ENCODE data around the gene DGKD.

DGKD gene

GRCh38 chr2:233437439-233437955 lies 83.2 kb downstream of the DGKD start:
- Mint-ChIP-seq H3K36me3 (ENCODE audit: low read depth) (peaks cover 39% of the 10 kb centered on the region), H3K4me1 (peaks cover 7% of the 10 kb centered on the region), H3K27me3 (no peaks in the 10 kb centered on the region), H3K4me3 (no peak overlapping the region), H3K9me3 (no peaks in the 10 kb centered on the region), H3K27ac (peak overlapping the region; percentile 52)
- ATAC-seq (no peak), DNase-seq (no peak)

- Mint-ChIP-seq H3K4me3 (no peak overlapping the region), H3K4me1 (peaks cover 13% of the 10 kb centered on the region), H3K27ac (no peak overlapping the region), H3K36me3 (ENCODE audit: low read depth) (peaks cover 40% of the 10 kb centered on the region), H3K27me3 (no peaks in the 10 kb centered on the region), H3K9me3 (no peaks in the 10 kb centered on the region)
- ATAC-seq: no peak
- no peak for DNase-seq
Measured at GRCh38 chr2:233438573-233439147, 84.4 kb downstream of the DGKD start.

GRCh38 chr2:233439191-233439590 lies 84.9 kb downstream of the DGKD start:
- DNase-seq (no peak), ATAC-seq (no peak)
- H3K27me3 Mint-ChIP-seq: no peaks in the 10 kb centered on the region
- peaks cover 42% of the 10 kb centered on the region for H3K36me3 Mint-ChIP-seq (ENCODE audit: low read depth)
- peaks cover 13% of the 10 kb centered on the region for H3K4me1 Mint-ChIP-seq
- H3K27ac Mint-ChIP-seq: no peak overlapping the region
- no peak overlapping the region for H3K4me3 Mint-ChIP-seq
- H3K9me3 Mint-ChIP-seq: no peaks in the 10 kb centered on the region

- ATAC-seq (no peak), DNase-seq (no peak)
- Mint-ChIP-seq H3K27ac (peak overlapping the region; percentile 5), H3K4me1 (peaks cover 10% of the 10 kb centered on the region), H3K36me3 (ENCODE audit: low read depth) (peaks cover 42% of the 10 kb centered on the region), H3K9me3 (no peaks in the 10 kb centered on the region), H3K4me3 (no peak overlapping the region), H3K27me3 (no peaks in the 10 kb centered on the region)
Measured at GRCh38 chr2:233440314-233440713, 86.0 kb downstream of the DGKD start.

- Mint-ChIP-seq H3K36me3 (ENCODE audit: low read depth) (peaks cover 40% of the 10 kb centered on the region), H3K4me1 (peaks cover 10% of the 10 kb centered on the region), H3K27me3 (no peaks in the 10 kb centered on the region), H3K4me3 (no peak overlapping the region), H3K9me3 (no peaks in the 10 kb centered on the region), H3K27ac (peak overlapping the region; percentile 5)
- DNase-seq (no peak), ATAC-seq (no peak)
Measured at GRCh38 chr2:233440714-233441113, 86.4 kb downstream of the DGKD start.

- peaks cover 41% of the 10 kb centered on the region for H3K36me3 Mint-ChIP-seq (ENCODE audit: low read depth)
- H3K27me3 Mint-ChIP-seq: no peaks in the 10 kb centered on the region
- ATAC-seq (no peak), DNase-seq (no peak)
- H3K4me3 Mint-ChIP-seq: no peak overlapping the region
- H3K9me3 Mint-ChIP-seq: no peaks in the 10 kb centered on the region
- H3K4me1 Mint-ChIP-seq: peaks cover 10% of the 10 kb centered on the region
- H3K27ac Mint-ChIP-seq: peak overlapping the region; percentile 5
Measured at GRCh38 chr2:233441161-233442027, 87.1 kb downstream of the DGKD start.

GRCh38 chr2:233442028-233442310 lies 87.7 kb downstream of the DGKD start:
- ATAC-seq (no peak), DNase-seq (no peak)
- H3K27ac Mint-ChIP-seq: no peak overlapping the region
- H3K36me3 Mint-ChIP-seq (ENCODE audit: low read depth): peaks cover 38% of the 10 kb centered on the region
- no peaks in the 10 kb centered on the region for H3K9me3 Mint-ChIP-seq
- H3K27me3 Mint-ChIP-seq: no peaks in the 10 kb centered on the region
- H3K4me1 Mint-ChIP-seq: peaks cover 10% of the 10 kb centered on the region
- H3K4me3 Mint-ChIP-seq: no peak overlapping the region

GRCh38 chr2:233443511-233444183 lies 89.4 kb downstream of the DGKD start:
- Mint-ChIP-seq H3K27ac (no peak overlapping the region), H3K27me3 (no peaks in the 10 kb centered on the region), H3K4me3 (no peak overlapping the region), H3K9me3 (no peaks in the 10 kb centered on the region), H3K36me3 (ENCODE audit: low read depth) (peaks cover 38% of the 10 kb centered on the region), H3K4me1 (peaks cover 10% of the 10 kb centered on the region)
- ATAC-seq: peak; percentile 77
- DNase-seq: peak; percentile 83

- Mint-ChIP-seq H3K9me3 (no peaks in the 10 kb centered on the region), H3K4me1 (peaks cover 10% of the 10 kb centered on the region), H3K27me3 (no peaks in the 10 kb centered on the region), H3K4me3 (no peak overlapping the region), H3K36me3 (ENCODE audit: low read depth) (peaks cover 44% of the 10 kb centered on the region), H3K27ac (no peak overlapping the region)
- no peak for ATAC-seq
- no peak for DNase-seq
Measured at GRCh38 chr2:233444501-233444900, 90.2 kb downstream of the DGKD start.

GRCh38 chr2:233445152-233445830 lies 91.0 kb downstream of the DGKD start:
- Mint-ChIP-seq H3K27ac (no peak overlapping the region), H3K9me3 (no peaks in the 10 kb centered on the region), H3K27me3 (no peaks in the 10 kb centered on the region), H3K4me3 (no peak overlapping the region), H3K4me1 (peaks cover 10% of the 10 kb centered on the region), H3K36me3 (ENCODE audit: low read depth) (peaks cover 45% of the 10 kb centered on the region)
- ATAC-seq (no peak), DNase-seq (no peak)

GRCh38 chr2:233446121-233446520 lies 91.8 kb downstream of the DGKD start:
- no peaks in the 10 kb centered on the region for H3K27me3 Mint-ChIP-seq
- H3K36me3 Mint-ChIP-seq (ENCODE audit: low read depth): peaks cover 41% of the 10 kb centered on the region
- no peak overlapping the region for H3K27ac Mint-ChIP-seq
- no peaks in the 10 kb centered on the region for H3K9me3 Mint-ChIP-seq
- peaks cover 10% of the 10 kb centered on the region for H3K4me1 Mint-ChIP-seq
- ATAC-seq (no peak), DNase-seq (no peak)
- no peak overlapping the region for H3K4me3 Mint-ChIP-seq

GRCh38 chr2:233446606-233447305 lies 92.5 kb downstream of the DGKD start:
- Mint-ChIP-seq H3K4me3 (no peak overlapping the region), H3K4me1 (peaks cover 10% of the 10 kb centered on the region), H3K36me3 (ENCODE audit: low read depth) (peaks cover 41% of the 10 kb centered on the region), H3K27ac (no peak overlapping the region), H3K27me3 (no peaks in the 10 kb centered on the region), H3K9me3 (no peaks in the 10 kb centered on the region)
- DNase-seq (no peak), ATAC-seq (no peak)

- peaks cover 42% of the 10 kb centered on the region for H3K36me3 Mint-ChIP-seq (ENCODE audit: low read depth)
- no peak for ATAC-seq
- H3K27ac Mint-ChIP-seq: no peak overlapping the region
- no peaks in the 10 kb centered on the region for H3K9me3 Mint-ChIP-seq
- no peaks in the 10 kb centered on the region for H3K27me3 Mint-ChIP-seq
- DNase-seq: no peak
- H3K4me1 Mint-ChIP-seq: peaks cover 10% of the 10 kb centered on the region
- H3K4me3 Mint-ChIP-seq: no peak overlapping the region
Measured at GRCh38 chr2:233447506-233448219, 93.4 kb downstream of the DGKD start.

- H3K27me3 Mint-ChIP-seq: no peaks in the 10 kb centered on the region
- DNase-seq: no peak
- H3K4me1 Mint-ChIP-seq: peaks cover 6% of the 10 kb centered on the region
- no peak overlapping the region for H3K27ac Mint-ChIP-seq
- ATAC-seq: no peak
- no peaks in the 10 kb centered on the region for H3K9me3 Mint-ChIP-seq
- H3K36me3 Mint-ChIP-seq (ENCODE audit: low read depth): peaks cover 40% of the 10 kb centered on the region
- no peak overlapping the region for H3K4me3 Mint-ChIP-seq
Measured at GRCh38 chr2:233448220-233448559, 93.9 kb downstream of the DGKD start.
